K562 (cell line): Measurements from ENCODE around the gene MYBPH. TPM values are rescaled to one million over a fixed set of nuclear protein-coding genes. Genes with fewer than 3 reads are reported as not detected.

Experiments used
- ATAC-seq: fragments of 200-7000 bp; cut with Tn5 transposase; 3 replicates; pipeline ENCODE4 v1.9.1; 2020; ENCODE audit warnings: moderate library complexity
- BruUV-seq: library from RNA; stranded (reverse); fragments of 400-500 nt; replicated peaks from 2 replicates; lab custom pipeline; 2021; lab: Mats Ljungman, UMichigan
- CTCF ChIA-PET: fragments of 300-600 bp; formaldehyde crosslinking; extraction: SDS; loops from one replicate; lab custom pipeline; 2021; ENCODE audit warnings: low intra/inter-chr PET ratio; lab: Yijun Ruan, JAX
- POLR2A ChIA-PET: fragments of 300-600, 350-650 bp; sonication (Branson Sonifier 250); formaldehyde crosslinking; extraction: SDS; loops from one replicate; lab custom pipeline; 2021; ENCODE audit warnings: antibody characterized with exemption, inconsistent platforms; lab: Yijun Ruan, JAX
- DNase-seq, 4 experiments: peaks; one replicate each; pipeline versions ENCODE4 v3.0.0 to v3.0.0-alpha.2; 2011 to 2018; ENCODE audit warnings: low spot score in 3 of 4, mixed read lengths in 3 of 4; ENCODE audit errors: extremely low read depth in 1 of 4
- FAIRE-seq: peaks from 2 replicates; lab custom pipeline; 2011; peaks lifted over from hg19 to GRCh38; lab: Jason Lieb, UNC
- H2AFZ ChIP-seq: 2 replicates; pipeline ENCODE4 v1.6.0; 2011; ENCODE audit warnings: low read depth, low read length, control low read depth, inconsistent platforms
- H3K27ac ChIP-seq: fragments of 200-600 bp; 3 replicates; pipeline ENCODE4 v1.8.0; 2011; ENCODE audit warnings: low read depth, mild to moderate bottlenecking, control low read depth, inconsistent platforms, low read length, moderate library complexity, mixed read lengths; ENCODE audit errors: extremely low read depth
- H3K27me3 ChIP-seq, 2 experiments: fragments of 300-600 bp in 1 of 2; 2 replicates in 1 of 2; 3 replicates in 1 of 2; pipeline versions ENCODE4 v1.6.0 to v1.8.0; 2011; ENCODE audit warnings: inconsistent platforms in 2 of 2, low read length in 2 of 2, mild to moderate bottlenecking in 1 of 2, mixed read lengths in 1 of 2, moderate library complexity in 1 of 2; ENCODE audit not compliant: control insufficient read depth in 2 of 2, insufficient read depth in 2 of 2
- H3K36me3 ChIP-seq: fragments of 300-600 bp; 3 replicates; pipeline ENCODE4 v1.8.0; 2011; ENCODE audit warnings: mild to moderate bottlenecking, low read length, inconsistent platforms; ENCODE audit not compliant: control insufficient read depth, insufficient read depth
- H3K4me1 ChIP-seq, 2 experiments: fragments of 200-600 bp in 1 of 2; replicated peaks in 1 of 2; 2 replicates in 1 of 2; 3 replicates in 1 of 2; pipeline versions ENCODE4 v1.5.1 to v1.8.0; 2011; ENCODE audit warnings: inconsistent platforms in 2 of 2, low read length in 2 of 2, mild to moderate bottlenecking in 1 of 2, mixed read lengths in 1 of 2, moderate library complexity in 1 of 2; ENCODE audit not compliant: control insufficient read depth in 2 of 2, insufficient read depth in 2 of 2
- H3K4me2 ChIP-seq: 2 replicates; pipeline ENCODE4 v1.6.1; 2011; ENCODE audit warnings: low read length, control low read depth, inconsistent platforms, mixed read lengths; ENCODE audit not compliant: insufficient read depth
- H3K4me3 ChIP-seq: fragments of 200-600 bp; sonication (generic), shearing (Covaris generic); 2 replicates; pipeline ENCODE4 v1.5.1; 2016; ENCODE audit warnings: control low read depth, inconsistent platforms
- H3K79me2 ChIP-seq: fragments of 200-600 bp; 3 replicates; pipeline ENCODE4 v1.8.0; 2011; ENCODE audit warnings: low read length, inconsistent platforms; ENCODE audit not compliant: control insufficient read depth, insufficient read depth
- H3K9ac ChIP-seq, 2 experiments: 2 replicates each; pipeline versions ENCODE4 v1.6.0 to v1.6.1; 2011; ENCODE audit warnings: low read depth in 2 of 2, low read length in 2 of 2, control low read depth in 1 of 2, inconsistent platforms in 1 of 2, mild to moderate bottlenecking in 1 of 2, mixed read lengths in 1 of 2; ENCODE audit not compliant: insufficient read depth in 1 of 2
- H3K9me1 ChIP-seq: one replicate; pipeline ENCODE4 v1.6.0; 2011; ENCODE audit warnings: inconsistent platforms, mild to moderate bottlenecking, low read length, moderate library complexity; ENCODE audit not compliant: control insufficient read depth, insufficient read depth
- H3K9me3 ChIP-seq: replicated peaks from 2 replicates; pipeline ENCODE4 v1.5.1; 2011; ENCODE audit warnings: low read depth, low read length, inconsistent platforms; ENCODE audit not compliant: control insufficient read depth, insufficient read depth
- H4K20me1 ChIP-seq: replicated peaks from 2 replicates; pipeline ENCODE4 v1.6.1; 2011; ENCODE audit warnings: low read length, inconsistent platforms, mixed read lengths; ENCODE audit not compliant: control insufficient read depth, insufficient read depth
- E2F6 ChIP-seq, 2 experiments: IDR thresholded peaks; 2 replicates each; pipeline ENCODE4 v1.6.1; 2011; ENCODE audit warnings: borderline replicate concordance in 1 of 2, control low read depth in 1 of 2, low read depth in 1 of 2, low read length in 1 of 2, mild to moderate bottlenecking in 1 of 2, mixed read lengths in 1 of 2, moderate library complexity in 1 of 2; ENCODE audit not compliant: insufficient read depth in 1 of 2, insufficient read length in 1 of 2, poor library complexity in 1 of 2, severe bottlenecking in 1 of 2; ENCODE audit errors: extremely low read depth in 1 of 2
- HNRNPLL ChIP-seq: fragments of 200-400 bp; formaldehyde crosslinking; IDR thresholded peaks from 2 replicates; pipeline ENCODE4 v1.6.1; 2017; ENCODE audit warnings: low read length, low read depth, mild to moderate bottlenecking; ENCODE audit not compliant: poor library complexity, severe bottlenecking
- PCBP1 ChIP-seq: fragments of 200-400 bp; formaldehyde crosslinking; IDR thresholded peaks from 2 replicates; pipeline ENCODE4 v1.6.1; 2018; ENCODE audit warnings: mild to moderate bottlenecking, low read depth, low read length; ENCODE audit not compliant: poor library complexity, severe bottlenecking
- RFX5 ChIP-seq: IDR thresholded peaks from 2 replicates; pipeline ENCODE4 v1.6.1; 2011; ENCODE audit warnings: low read depth, mild to moderate bottlenecking, improper control_type of control experiment, low read length
- ZBTB2 ChIP-seq: fragments of 450-650 bp; IDR thresholded peaks from 2 replicates; pipeline ENCODE4 v1.6.1; 2016; ENCODE audit warnings: antibody characterized with exemption
- WGBS: fragments of 100-300 bp; shearing (Covaris generic); methylation state at CpG from one replicate; pipeline ENCODE4 v1.1.6; 2016; ENCODE audit warnings: low coverage, mixed read lengths; ENCODE audit not compliant: insufficient coverage; ENCODE audit errors: missing lambda C conversion rate; 5-methylcytosine and 5-hydroxymethylcytosine counted together
- in situ Hi-C: fragments of 300-500 bp; cut with MboI; formaldehyde crosslinking; loops from 4 replicates; pipeline ENCODE4 v1.15.0; 2018; ENCODE audit warnings: inconsistent platforms, mixed read lengths
- intact Hi-C: fragments of 100-400 bp; cut with micrococcal nuclease; formaldehyde crosslinking; loops from 2 replicates; pipeline ENCODE4 v1.14.2; 2022
- polyA plus RNA-seq, 8 experiments: library from polyadenylated mRNA; depleted of rRNA in 4 of 8; stranded (reverse) in 5 of 8; unstranded in 3 of 8; fragments of >200 nt; fragmentation: Nextera tagmentation in 2 of 8; fragmentation: Illumina TruSeq in 1 of 8; extraction: Ambion mirVana in 2 of 8; extraction: Trizol in 1 of 8; gene quantifications; 2 replicates each; pipeline versions ENCODE4 v1.2.1 to v1.2.3, GENCODE V29; 2011 to 2014; ENCODE audit warnings: inconsistent platforms in 1 of 8, missing spikeins in 1 of 8
- total RNA-seq, 7 experiments: library from RNA; depleted of rRNA in 6 of 7; stranded (reverse); fragments of >200 nt in 6 of 7; fragmentation: Illumina TruSeq in 2 of 7; extraction: Trizol in 2 of 7; gene quantifications; 2 replicates each; pipeline versions ENCODE4 v1.2.1 to v1.2.3, GENCODE V29; 2011 to 2021; ENCODE audit warnings: low replicate concordance in 1 of 7

The MYBPH gene
- total and polyA plus RNA-seq, 9 of the 15 experiments (the other 6 are each of a cell fraction or from before 2014, with no cell fraction given), result 0.13 TPM; not detected in 8

GRCh38 chr1:203211812-203212211, 36.2 kb upstream of the MYBPH start:
- CTCF ChIA-PET, result no interaction called here
- BruUV-seq, result no TSS peak
- H2AFZ ChIP-seq, result no peak overlapping the region
- no peak overlapping the region for H3K9ac ChIP-seq
- in situ Hi-C loops (no loop called here), intact Hi-C loops (no loop called here)
- H3K4me2 ChIP-seq, result no peak overlapping the region
- no peak overlapping the region for H3K27ac ChIP-seq
- no peak for TF ChIP-seq E2F6 (IDR thresholded peaks at IDR 0.05; ENCODE audit: borderline replicate concordance in 1 of 2, extremely low read depth in 1 of 2, insufficient read depth in 1 of 2, insufficient read length in 1 of 2, low read depth in 1 of 2, low read length in 1 of 2, poor library complexity in 1 of 2, severe bottlenecking in 1 of 2)
- no peak for TF ChIP-seq ZBTB2
- TF ChIP-seq RFX5, result no peak
- no peak for TF ChIP-seq HNRNPLL
- TF ChIP-seq PCBP1, result no peak
- no peaks in the 10 kb centered on the region for H3K9me3 ChIP-seq
- FAIRE-seq (no peak), DNase-seq (no peak), ATAC-seq (no peak)
- peaks cover 7 to 36% of the 10 kb centered on the region in 2 experiments; a peak in 4 of 5 replicates for H3K27me3 ChIP-seq
- H3K9me1 ChIP-seq, result no peaks in the 10 kb centered on the region
- 2% methylated on average over 3 of the region's 3 CpGs for WGBS
- no peak overlapping the region for H3K4me3 ChIP-seq
- H3K36me3 ChIP-seq, result no peaks in the 10 kb centered on the region
- H3K4me1 ChIP-seq, result no peaks in the 10 kb centered on the region
- POLR2A ChIA-PET, result interaction anchor here (0.6 to 1.0 kb wide), 2 partner anchors 16 kb away, joined by 3 to 4 read pairs; no protein-coding TSS in a partner anchor
- H4K20me1 ChIP-seq, result peaks cover 11% of the 10 kb centered on the region
- no peaks in the 10 kb centered on the region for H3K79me2 ChIP-seq
